Non-pigmented ciliary epithelial cell (primary cell): ENCODE results near the gene BARX1.
"Not testable (repeated sequence)": the region's sequence is repeated elsewhere in the genome, so short reads cannot be mapped to it uniquely, and the experiment has no call there.

Experiments
- DNase-seq: peaks from one replicate; pipeline ENCODE4 v3.0.0-alpha.2; 2010; ENCODE audit warnings: low read depth

BARX1 gene

GRCh38 chr9:93965830-93966577 is 10.8 kb upstream of the BARX1 start:
- DNase-seq, result no peak

GRCh38 chr9:93964685-93965084 is 9.5 kb upstream of the BARX1 start:
- DNase-seq, result no peak

- DNase-seq, result no peak
These were observed 8.8 kb upstream of the BARX1 start for GRCh38 chr9:93963969-93964368.

- not testable (repeated sequence) for DNase-seq
These were observed 8.3 kb upstream of the BARX1 start for GRCh38 chr9:93963489-93963888.

GRCh38 chr9:93962561-93963440 is 7.6 kb upstream of the BARX1 start:
- DNase-seq, result peak; percentile 57

GRCh38 chr9:93962017-93962416 is 6.9 kb upstream of the BARX1 start:
- no peak for DNase-seq

- DNase-seq, result no peak
These were observed 6.1 kb upstream of the BARX1 start for GRCh38 chr9:93960971-93961841.

GRCh38 chr9:93960221-93960970 is 5.2 kb upstream of the BARX1 start:
- no peak for DNase-seq

- DNase-seq, result no peak
These were observed 4.6 kb upstream of the BARX1 start for GRCh38 chr9:93959739-93960154.

GRCh38 chr9:93958819-93959682 is 3.9 kb upstream of the BARX1 start:
- DNase-seq, result no peak

- DNase-seq, result no peak
These were observed 3.1 kb upstream of the BARX1 start for GRCh38 chr9:93958121-93958818.

- no peak for DNase-seq
These were observed 1.0 kb upstream of the BARX1 start for GRCh38 chr9:93955981-93956784.

- DNase-seq, result no peak
These were observed 607 bp downstream of the BARX1 start for GRCh38 chr9:93954434-93955061.

- DNase-seq, result no peak
These were observed 1.4 kb downstream of the BARX1 start for GRCh38 chr9:93953496-93954433.

GRCh38 chr9:93952784-93953495 is 2.2 kb downstream of the BARX1 start:
- DNase-seq, result no peak

- DNase-seq, result no peak
These were observed 2.9 kb downstream of the BARX1 start for GRCh38 chr9:93952119-93952783.
